Endothelial cell (in vitro differentiated cells): ENCODE results near the gene SRRD. TPM values are rescaled to one million over a fixed set of nuclear protein-coding genes. Genes with fewer than 3 reads are reported as not detected.
A peak's percentile ranks its signal among the peaks of the same experiment; 100 is the strongest.

Experiments
- DNase-seq: peaks from one replicate; pipeline ENCODE4 v3.0.0; 2021; ENCODE audit warnings: low spot score
- H3K27ac Mint-ChIP-seq: one replicate; pipeline ENCODE4 v1.8.0; 2021; ENCODE audit warnings: mixed read lengths, inconsistent platforms; ENCODE audit not compliant: unreplicated experiment
- H3K27me3 Mint-ChIP-seq: one replicate; pipeline ENCODE4 v1.8.0; 2021; ENCODE audit warnings: mild to moderate bottlenecking, moderate library complexity, mixed read lengths, inconsistent platforms; ENCODE audit not compliant: unreplicated experiment
- H3K36me3 Mint-ChIP-seq: one replicate; pipeline ENCODE4 v1.8.0; 2021; ENCODE audit warnings: mild to moderate bottlenecking, low read depth, mixed read lengths, inconsistent platforms; ENCODE audit not compliant: unreplicated experiment
- H3K4me1 Mint-ChIP-seq: one replicate; pipeline ENCODE4 v1.8.0; 2021; ENCODE audit warnings: mild to moderate bottlenecking, mixed read lengths, inconsistent platforms; ENCODE audit not compliant: unreplicated experiment
- H3K4me3 Mint-ChIP-seq: one replicate; pipeline ENCODE4 v1.8.0; 2021; ENCODE audit warnings: mild to moderate bottlenecking, mixed read lengths, inconsistent platforms; ENCODE audit not compliant: unreplicated experiment
- H3K9me3 Mint-ChIP-seq: one replicate; pipeline ENCODE4 v1.8.0; 2021; ENCODE audit warnings: mixed read lengths, inconsistent platforms; ENCODE audit not compliant: unreplicated experiment
- CTCF ChIP-seq: fragments of 200-600 bp; sonication (generic); IDR thresholded peaks from one replicate; pipeline ENCODE4 v1.5.0; 2021; ENCODE audit warnings: antibody characterized with exemption; ENCODE audit not compliant: unreplicated experiment
- total RNA-seq: library from RNA; stranded (reverse); fragmentation: NEBNext Ultra II Directional; extraction: Animal tissue kit (Norgen Biotek cat#: 25700); gene quantifications from one replicate; pipeline ENCODE4 v1.2.1, GENCODE V29; 2021; ENCODE audit not compliant: unreplicated experiment

Gene SRRD
- total RNA-seq, 1 donor from 2014 or later, result 19.5 TPM

- peaks cover 31% of the 10 kb centered on the region for H3K4me1 Mint-ChIP-seq
- peaks cover 3% of the 10 kb centered on the region for H3K27me3 Mint-ChIP-seq
- peak overlapping the region; percentile 33 for H3K27ac Mint-ChIP-seq
- no peak for DNase-seq
- peak overlapping the region; percentile 7 for H3K4me3 Mint-ChIP-seq
- TF ChIP-seq CTCF, result no peak
- no peaks in the 10 kb centered on the region for H3K9me3 Mint-ChIP-seq
- peaks cover 25% of the 10 kb centered on the region for H3K36me3 Mint-ChIP-seq
Measured at GRCh38 chr22:26479043-26479791, 4.5 kb upstream of the SRRD start.

- H3K4me3 Mint-ChIP-seq, result peak overlapping the region; percentile 7
- TF ChIP-seq CTCF, result no peak
- no peak for DNase-seq
- H3K36me3 Mint-ChIP-seq, result peaks cover 25% of the 10 kb centered on the region
- no peaks in the 10 kb centered on the region for H3K9me3 Mint-ChIP-seq
- peaks cover 34% of the 10 kb centered on the region for H3K4me1 Mint-ChIP-seq
- H3K27ac Mint-ChIP-seq, result peak overlapping the region; percentile 33
- peaks cover 3% of the 10 kb centered on the region for H3K27me3 Mint-ChIP-seq
Measured at GRCh38 chr22:26479792-26480610, 3.7 kb upstream of the SRRD start.

- DNase-seq, result no peak
- Mint-ChIP-seq H3K4me1 (peaks cover 34% of the 10 kb centered on the region), H3K4me3 (no peak overlapping the region), H3K27ac (no peak overlapping the region), H3K27me3 (peaks cover 3% of the 10 kb centered on the region), H3K9me3 (no peaks in the 10 kb centered on the region), H3K36me3 (peaks cover 25% of the 10 kb centered on the region)
- TF ChIP-seq CTCF, result no peak
Measured at GRCh38 chr22:26480611-26480932, 3.1 kb upstream of the SRRD start.

- no peaks in the 10 kb centered on the region for H3K9me3 Mint-ChIP-seq
- peaks cover 3% of the 10 kb centered on the region for H3K27me3 Mint-ChIP-seq
- no peak overlapping the region for H3K27ac Mint-ChIP-seq
- no peak for DNase-seq
- no peak overlapping the region for H3K4me3 Mint-ChIP-seq
- peaks cover 25% of the 10 kb centered on the region for H3K36me3 Mint-ChIP-seq
- no peak for TF ChIP-seq CTCF
- H3K4me1 Mint-ChIP-seq, result peaks cover 34% of the 10 kb centered on the region
Measured at GRCh38 chr22:26481112-26481693, 2.5 kb upstream of the SRRD start.
